SIG-M5 treated with dmso at 0.1 percent for 504 hours (cell line): Measurements from ENCODE around the gene RNASEH2A.

Source experiments
- DNase-seq: peaks from one replicate; lab custom pipeline; 2025; ENCODE audit not compliant: unreplicated experiment; lab: John Stamatoyannopoulos, UW

Gene RNASEH2A

GRCh38 chr19:12806242-12807081 is at the start of gene RNASEH2A:
RNASEH2A (plus strand) TSS chr19:12806584; CDS start chr19:12806674, 90 bp downstream.
- peak; percentile 81 for DNase-seq

- peak; percentile 7 for DNase-seq
These were observed 48.7 kb upstream of the RNASEH2A start for GRCh38 chr19:12757544-12758274.

GRCh38 chr19:12759686-12760085 is 46.7 kb upstream of the RNASEH2A start:
- DNase-seq, result no peak

- DNase-seq, result no peak
These were observed 43.3 kb upstream of the RNASEH2A start for GRCh38 chr19:12763100-12763499.

GRCh38 chr19:12764698-12765097 is 41.7 kb upstream of the RNASEH2A start:
- no peak for DNase-seq

GRCh38 chr19:12766051-12766521 is 40.3 kb upstream of the RNASEH2A start:
- DNase-seq, result peak; percentile 28

GRCh38 chr19:12767150-12767549 is 39.2 kb upstream of the RNASEH2A start:
- DNase-seq, result no peak

- DNase-seq, result no peak
These were observed 38.7 kb upstream of the RNASEH2A start for GRCh38 chr19:12767666-12768065.

GRCh38 chr19:12769689-12770088 is 36.7 kb upstream of the RNASEH2A start:
- no peak for DNase-seq

- no peak for DNase-seq
These were observed 35.5 kb upstream of the RNASEH2A start for GRCh38 chr19:12770922-12771321.

- DNase-seq, result no peak
These were observed 34.1 kb upstream of the RNASEH2A start for GRCh38 chr19:12772323-12772722.

GRCh38 chr19:12773571-12773970 is 32.8 kb upstream of the RNASEH2A start:
- peak; percentile 14 for DNase-seq

GRCh38 chr19:12774588-12775555 is 31.5 kb upstream of the RNASEH2A start, which contains the start of gene HOOK2:
HOOK2 (minus strand) TSS chr19:12775552; CDS start chr19:12775449, 103 bp downstream.
- peak; percentile 60 for DNase-seq

GRCh38 chr19:12777217-12778016 is 29.0 kb upstream of the RNASEH2A start:
- peak; percentile 71 for DNase-seq

- peak; percentile 35 for DNase-seq
These were observed 28.1 kb upstream of the RNASEH2A start for GRCh38 chr19:12778017-12778904.

GRCh38 chr19:12778905-12779161 is 27.6 kb upstream of the RNASEH2A start:
- no peak for DNase-seq

GRCh38 chr19:12779162-12779993 is 27.0 kb upstream of the RNASEH2A start:
- no peak for DNase-seq

- DNase-seq, result no peak
These were observed 24.3 kb upstream of the RNASEH2A start for GRCh38 chr19:12782174-12782423.
